PFSK-1 (cell line): ENCODE measurements around the gene STARD5.

ENCODE experiments used
- FOXP2 ChIP-seq: optimal IDR thresholded peaks from 2 replicates; pipeline ENCODE3; 2011; ENCODE audit warnings: borderline replicate concordance, control low read depth, inconsistent platforms; ENCODE audit not compliant: insufficient read depth; ENCODE audit errors: extremely low read length, extremely low read depth
- POLR2AphosphoS5 ChIP-seq: IDR thresholded peaks from 2 replicates; pipeline ENCODE4 v1.6.1; 2012; ENCODE audit warnings: low read depth, mild to moderate bottlenecking, control low read depth, low read length, moderate library complexity
- REST ChIP-seq, 2 experiments: IDR thresholded peaks; 2 replicates each; pipeline versions ENCODE4 v1.6.1 to v1.8.0; 2011 to 2012; ENCODE audit warnings: low read depth in 2 of 2, low read length in 2 of 2, control low read depth in 1 of 2, inconsistent platforms in 1 of 2, mild to moderate bottlenecking in 1 of 2, moderate library complexity in 1 of 2; ENCODE audit not compliant: insufficient read depth in 1 of 2
- SIN3A ChIP-seq: IDR thresholded peaks from 2 replicates; pipeline ENCODE4 v1.6.1; 2012; ENCODE audit warnings: mild to moderate bottlenecking, low read length, moderate library complexity, borderline replicate concordance; ENCODE audit not compliant: insufficient read depth
- TAF1 ChIP-seq: IDR thresholded peaks from 2 replicates; pipeline ENCODE4 v1.6.1; 2012; ENCODE audit warnings: low read length, control low read depth, borderline replicate concordance; ENCODE audit not compliant: insufficient read depth

Gene STARD5

GRCh38 chr15:81263477-81263876 lies 60.5 kb downstream of the STARD5 start:
- TF ChIP-seq REST (IDR thresholded peaks at IDR 0.05; ENCODE audit: insufficient read depth in 1 of 2, low read depth in 2 of 2, low read length in 2 of 2) (no peak), SIN3A (no peak), FOXP2 (no peak), POLR2AphosphoS5 (no peak), TAF1 (no peak)

- TF ChIP-seq SIN3A (no peak), FOXP2 (no peak), POLR2AphosphoS5 (no peak), TAF1 (no peak), REST (IDR thresholded peaks at IDR 0.05; ENCODE audit: insufficient read depth in 1 of 2, low read depth in 2 of 2, low read length in 2 of 2) (no peak)
Observed at GRCh38 chr15:81261172-81261811, 62.6 kb downstream of the STARD5 start.

GRCh38 chr15:81259760-81260298 lies 64.1 kb downstream of the STARD5 start:
- no peak for TF ChIP-seq FOXP2
- TF ChIP-seq SIN3A = no peak
- no peak for TF ChIP-seq POLR2AphosphoS5
- no peak for TF ChIP-seq REST (IDR thresholded peaks at IDR 0.05; ENCODE audit: insufficient read depth in 1 of 2, low read depth in 2 of 2, low read length in 2 of 2)
- TF ChIP-seq TAF1 = no peak
